Activated naive CD4-positive, alpha-beta T cell treated with anti-CD3 and anti-CD28 coated beads for 36 hours (primary cell): ENCODE results near the gene RPL7A. TPM values are rescaled to one million over a fixed set of nuclear protein-coding genes. Genes with fewer than 3 reads are reported as not detected.

Source experiments
- total RNA-seq, 2 experiments: library from RNA; stranded (reverse); gene quantifications; one replicate each; pipeline ENCODE4 v1.2.3, GENCODE V29; 2021

The RPL7A gene
- total RNA-seq, 2 experiments from 2014 or later: 3,985 to 4,111 TPM

Other genes starting within 250 kb of the RPL7A start
- 10 to 100 TPM; 29.5 to 32.5 TPM for gene RALGDS, start 227.0 kb upstream of the RPL7A start, total RNA-seq
- 1 to 10 TPM; 3.9 to 4.7 TPM for gene GBGT1, start 184.3 kb upstream of the RPL7A start, total RNA-seq
- not detected for gene OBP2B, start 139.0 kb upstream of the RPL7A start, total RNA-seq
- not detected for gene ABO, start 73.0 kb upstream of the RPL7A start, total RNA-seq
- gene SURF6, start 12.0 kb upstream of the RPL7A start, total RNA-seq: 10 to 100 TPM; 13.6 to 13.8 TPM
- 10 to 100 TPM; 18.4 to 21.5 TPM for gene MED22, start 87 bp upstream of the RPL7A start, total RNA-seq
- gene SURF1, start 8.3 kb downstream of the RPL7A start, total RNA-seq: 10 to 100 TPM; 24.9 to 27.8 TPM
- gene SURF2, start 8.3 kb downstream of the RPL7A start, total RNA-seq: 10 to 100 TPM; 15.0 to 16.2 TPM
- 100 to 1,000 TPM; 299 to 302 TPM for gene SURF4, start 27.8 kb downstream of the RPL7A start, total RNA-seq
- under 1 TPM; 0.35 to 0.41 TPM for gene STKLD1, start 28.1 kb downstream of the RPL7A start, total RNA-seq
- 10 to 100 TPM; 22.5 to 27.0 TPM for gene REXO4, start 69.8 kb downstream of the RPL7A start, total RNA-seq
- 1 to 10 TPM; 3.0 to 3.2 TPM for gene ADAMTS13, start 74.1 kb downstream of the RPL7A start, total RNA-seq
- gene CACFD1, start 111.8 kb downstream of the RPL7A start, total RNA-seq: under 1 TPM; 0.35 to 0.45 TPM
- gene SLC2A6, start 130.9 kb downstream of the RPL7A start, total RNA-seq: under 1 TPM; 0.62 to 0.83 TPM
- not detected for gene MYMK, start 176.7 kb downstream of the RPL7A start, total RNA-seq
- under 1 TPM; 0.14 to 0.17 TPM for gene ADAMTSL2, start 186.5 kb downstream of the RPL7A start, total RNA-seq